ENCODE measurements around the gene FBXO48.
"Not testable (repeated sequence)": the region's sequence is repeated elsewhere in the genome, so short reads cannot be mapped to it uniquely, and the experiment has no call there.

The FBXO48 gene
- 3.9 to 13.2 (median 12.5) reads per million in 3 experiments for total RNA-seq

GRCh38 chr2:68467077-68467960 lies at the start of gene FBXO48, which contains the start of gene APLF:
FBXO48 (minus strand) TSS chr2:68467294; CDS start chr2:68465145, 2,149 bp downstream.
APLF (plus strand) TSS chr2:68467585; CDS start chr2:68467732, 147 bp downstream.
- peak; percentile 99 for DNase-seq

- DNase-seq = no peak
These were observed 49.2 kb upstream of the FBXO48 start for GRCh38 chr2:68516051-68516955.

GRCh38 chr2:68514316-68514929 lies 47.3 kb upstream of the FBXO48 start:
- DNase-seq = no peak

GRCh38 chr2:68512966-68513365 lies 45.9 kb upstream of the FBXO48 start:
- DNase-seq = no peak

- no peak for DNase-seq
These were observed 45.2 kb upstream of the FBXO48 start for GRCh38 chr2:68512326-68512725.

GRCh38 chr2:68506170-68506569 lies 39.1 kb upstream of the FBXO48 start:
- DNase-seq = peak; percentile 14

- DNase-seq = no peak
These were observed 38.6 kb upstream of the FBXO48 start for GRCh38 chr2:68505603-68506159.

- no peak for DNase-seq
These were observed 34.7 kb upstream of the FBXO48 start for GRCh38 chr2:68501768-68502167.

- DNase-seq = no peak
These were observed 33.6 kb upstream of the FBXO48 start for GRCh38 chr2:68500649-68501048.

GRCh38 chr2:68499133-68499532 lies 32.0 kb upstream of the FBXO48 start:
- DNase-seq = no peak

GRCh38 chr2:68491582-68491981 lies 24.5 kb upstream of the FBXO48 start:
- no peak for DNase-seq

- no peak for DNase-seq
These were observed 22.2 kb upstream of the FBXO48 start for GRCh38 chr2:68489282-68489681.

GRCh38 chr2:68488605-68489004 lies 21.5 kb upstream of the FBXO48 start:
- not testable (repeated sequence) for DNase-seq

GRCh38 chr2:68487773-68488355 lies 20.8 kb upstream of the FBXO48 start:
- peak; percentile 29 for DNase-seq

- DNase-seq = no peak
These were observed 15.9 kb upstream of the FBXO48 start for GRCh38 chr2:68483011-68483410.

- no peak for DNase-seq
These were observed 15.3 kb upstream of the FBXO48 start for GRCh38 chr2:68482296-68482820.

GRCh38 chr2:68478688-68479087 lies 11.6 kb upstream of the FBXO48 start:
- no peak for DNase-seq

GRCh38 chr2:68476454-68476853 lies 9.4 kb upstream of the FBXO48 start:
- DNase-seq = no peak

- DNase-seq = no peak
These were observed 8.5 kb upstream of the FBXO48 start for GRCh38 chr2:68475576-68475975.

- no peak for DNase-seq
These were observed 8.0 kb upstream of the FBXO48 start for GRCh38 chr2:68475110-68475509.

- DNase-seq = no peak
These were observed 5.8 kb upstream of the FBXO48 start for GRCh38 chr2:68472796-68473414.
